GM10847 (cell line): Measurements from ENCODE around the gene COASY.
"Not testable (repeated sequence)": the region's sequence is repeated elsewhere in the genome, so short reads cannot be mapped to it uniquely, and the experiment has no call there.

Source experiments
- POLR2A ChIP-seq: IDR thresholded peaks from 2 replicates; pipeline ENCODE4 v1.6.1; 2011; ENCODE audit not compliant: insufficient read length; ENCODE audit errors: extremely low read depth

COASY gene

GRCh38 chr17:42547001-42547461 is 14.9 kb upstream of the COASY start:
- no peak for TF ChIP-seq POLR2A

GRCh38 chr17:42547698-42548069 is 14.3 kb upstream of the COASY start:
- TF ChIP-seq POLR2A = no peak

- TF ChIP-seq POLR2A = peak; percentile 31
Measured at GRCh38 chr17:42548070-42548837, 13.7 kb upstream of the COASY start.

GRCh38 chr17:42548993-42549755 is 12.8 kb upstream of the COASY start:
- no peak for TF ChIP-seq POLR2A

GRCh38 chr17:42552736-42553135 is 9.2 kb upstream of the COASY start, which contains the start of gene HSD17B1:
Gene HSD17B1, plus strand, starts transcription at chr17:42552923. Its CDS starts 11 bp downstream, at chr17:42552934.
- not testable (repeated sequence) for TF ChIP-seq POLR2A

GRCh38 chr17:42553161-42553818 is 8.7 kb upstream of the COASY start:
- TF ChIP-seq POLR2A = no peak

GRCh38 chr17:42553866-42554249 is 8.1 kb upstream of the COASY start:
- TF ChIP-seq POLR2A = no peak

- TF ChIP-seq POLR2A = peak; percentile 85
Measured at GRCh38 chr17:42554250-42555121, 7.5 kb upstream of the COASY start.

- TF ChIP-seq POLR2A = no peak
Measured at GRCh38 chr17:42555122-42555622, 6.8 kb upstream of the COASY start.

- TF ChIP-seq POLR2A = no peak
Measured at GRCh38 chr17:42559075-42559474, 2.9 kb upstream of the COASY start.

- no peak for TF ChIP-seq POLR2A
Measured at GRCh38 chr17:42560246-42560645, 1.7 kb upstream of the COASY start.

- TF ChIP-seq POLR2A = no peak
Measured at GRCh38 chr17:42562388-42563142, 617 bp downstream of the COASY start.

- TF ChIP-seq POLR2A = no peak
Measured at GRCh38 chr17:42563143-42563509, 1.2 kb downstream of the COASY start.

GRCh38 chr17:42563543-42563942 is 1.6 kb downstream of the COASY start:
- no peak for TF ChIP-seq POLR2A

GRCh38 chr17:42563950-42564349 is 2.0 kb downstream of the COASY start:
- TF ChIP-seq POLR2A = no peak
